Astrocyte of the cerebellum (primary cell): Measurements from ENCODE around the gene FAM149A.
A peak's percentile ranks its signal among the peaks of the same experiment; 100 is the strongest.

Source experiments
- DNase-seq: peaks from one replicate; pipeline ENCODE4 v3.0.0-alpha.2; 2011; ENCODE audit warnings: low read depth
- H3K4me3 ChIP-seq: 2 replicates; pipeline ENCODE4 v1.5.1; 2011; ENCODE audit warnings: mild to moderate bottlenecking, low read depth, low read length, moderate library complexity
- CTCF ChIP-seq: IDR thresholded peaks from 2 replicates; pipeline ENCODE4 v1.5.1; 2012; ENCODE audit warnings: low read length, low read depth, moderate library complexity, mild to moderate bottlenecking; ENCODE audit errors: missing control alignments
- in situ Hi-C: cut with HindIII; loops from 2 replicates; pipeline ENCODE4 v1.10.0; 2017; ENCODE audit warnings: low sequenced_read_pairs

The FAM149A gene

DNA sequence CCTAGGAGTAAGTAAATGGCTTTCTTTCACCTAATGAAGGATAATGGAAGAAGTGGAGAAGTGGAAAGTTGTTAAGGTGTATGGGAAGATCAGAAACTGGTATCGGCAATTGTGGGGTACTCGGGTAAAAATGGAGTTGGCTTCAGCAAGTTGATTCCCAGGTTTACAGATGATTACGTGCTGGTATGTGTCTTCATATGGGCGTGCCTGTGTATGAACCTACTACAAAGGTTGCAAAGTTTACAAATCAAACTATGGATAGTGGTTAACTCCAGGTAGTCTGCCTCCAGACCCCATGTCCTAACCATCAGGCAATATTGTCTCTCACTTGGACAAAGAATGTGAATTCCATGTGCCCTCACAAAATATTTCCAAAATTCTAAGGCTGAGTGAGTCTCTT, 34.8 kb upstream of the FAM149A start:
- peak overlapping the region; percentile 48 for H3K4me3 ChIP-seq
- DNase-seq: no peak
- TF ChIP-seq CTCF: no peak
- in situ Hi-C loops: loop anchor here (5.0 kb wide), 1 partner anchor 68 kb away; no protein-coding TSS in a partner anchor

DNA sequence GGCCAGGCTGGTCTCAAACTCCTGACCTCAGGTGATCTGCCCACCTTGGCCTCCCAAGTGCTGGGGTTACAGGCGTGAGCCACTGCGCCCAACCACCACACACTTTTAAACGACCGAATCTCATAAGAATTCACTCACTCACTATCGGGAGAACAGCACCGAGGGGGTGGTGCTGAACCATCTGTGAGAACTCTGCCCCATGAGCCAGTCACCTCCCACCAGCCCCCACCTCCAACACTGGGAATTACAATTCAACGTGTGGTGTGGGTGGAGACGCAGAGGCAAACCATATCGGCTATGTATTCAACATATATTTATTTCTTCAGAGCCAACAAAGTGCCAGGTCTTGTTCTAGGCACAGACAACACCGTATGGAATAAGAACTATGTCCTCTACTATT, 32.0 kb upstream of the FAM149A start:
- H3K4me3 ChIP-seq: no peak overlapping the region
- no peak for TF ChIP-seq CTCF
- DNase-seq: no peak
- in situ Hi-C loops: loop anchor here (5.0 kb wide), 1 partner anchor 65 kb away; no protein-coding TSS in a partner anchor

- no peak for TF ChIP-seq CTCF
Measured at GRCh38 chr4:186074189-186074588, 30.3 kb upstream of the FAM149A start.

DNA sequence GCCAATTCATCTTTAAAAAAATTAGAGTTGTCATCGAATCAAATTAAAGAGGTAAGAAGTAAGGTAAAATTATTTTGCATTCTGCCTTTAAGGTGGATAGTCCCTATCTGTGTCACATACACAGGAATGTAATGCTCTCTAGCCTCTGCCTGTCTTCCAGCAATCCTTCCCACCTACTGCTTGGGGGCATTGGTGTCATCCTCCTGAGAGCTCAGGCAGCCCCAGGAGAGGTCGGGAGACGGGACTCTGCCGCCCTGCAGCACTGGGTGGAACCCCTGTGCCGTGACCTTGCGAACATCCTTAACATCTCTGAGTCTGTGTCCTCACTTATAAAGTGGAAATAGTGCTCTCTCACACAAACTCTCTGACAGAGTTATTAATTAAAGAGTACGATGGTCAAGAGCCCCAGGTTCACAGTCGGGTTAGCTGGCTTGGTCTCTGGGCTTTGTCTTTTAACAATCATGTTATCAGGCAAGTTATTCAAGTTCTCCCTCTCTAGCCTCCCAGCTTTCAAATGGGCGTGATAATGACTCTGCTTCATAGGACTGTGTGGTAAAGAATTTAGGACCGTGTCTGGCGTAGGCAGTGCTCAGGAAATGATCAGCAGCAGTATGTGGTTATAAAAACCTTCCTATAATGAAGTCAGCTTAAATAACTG, 25.4 kb upstream of the FAM149A start:
- in situ Hi-C loops: no loop called here
- no peak for TF ChIP-seq CTCF
- H3K4me3 ChIP-seq: no peak overlapping the region
- DNase-seq: no peak

More at GRCh38 chr4:186074189-186074588, 30.3 kb upstream of the FAM149A start:
- no peak for DNase-seq
- in situ Hi-C loops: loop anchor here (5.0 kb wide), 1 partner anchor 63 kb away; no protein-coding TSS in a partner anchor
- H3K4me3 ChIP-seq: no peak overlapping the region

- TF ChIP-seq CTCF: no peak
- no peak overlapping the region for H3K4me3 ChIP-seq
- in situ Hi-C loops: no loop called here
Measured at GRCh38 chr4:186079694-186080093, 24.8 kb upstream of the FAM149A start.

GRCh38 chr4:186081202-186081807, 23.2 kb upstream of the FAM149A start:
- no peak overlapping the region for H3K4me3 ChIP-seq
- in situ Hi-C loops: no loop called here
- no peak for TF ChIP-seq CTCF
- no peak for DNase-seq

More at GRCh38 chr4:186079694-186080093, 24.8 kb upstream of the FAM149A start:
- DNase-seq: no peak
